SK-N-SH treated with all-trans-retinoic acid at 6 μM for 48 hours (cell line): ENCODE measurements around the gene RS1.

ENCODE experiments used
- ATAC-seq: fragments of 200-7000 bp; cut with Tn5 transposase; 3 replicates; pipeline ENCODE4 v1.9.1; 2020; ENCODE audit warnings: mild to moderate bottlenecking, moderate library complexity
- ARNTL ChIP-seq: fragments of 450-650 bp; formaldehyde crosslinking; IDR thresholded peaks from 2 replicates; pipeline ENCODE4 v1.5.0; 2020; ENCODE audit warnings: low read depth, mild to moderate bottlenecking, moderate library complexity, borderline replicate concordance
- BACH2 ChIP-seq: fragments of 250-450 bp; sonication (Bioruptor Pico); IDR thresholded peaks from 2 replicates; pipeline ENCODE4 v1.9.0; 2021; ENCODE audit warnings: mild to moderate bottlenecking, borderline replicate concordance
- CREB5 ChIP-seq: fragments of 250-450 bp; sonication (Bioruptor Pico); IDR thresholded peaks from 2 replicates; pipeline ENCODE4 v1.5.1; 2020; ENCODE audit warnings: low read depth, mild to moderate bottlenecking, moderate library complexity
- CSDC2 ChIP-seq: fragments of 250-450 bp; sonication (Bioruptor Pico); IDR thresholded peaks from 2 replicates; pipeline ENCODE4 v1.5.0; 2020; ENCODE audit warnings: mild to moderate bottlenecking, moderate library complexity
- CSRNP3 ChIP-seq: fragments of 250-450 bp; sonication (Bioruptor Pico); IDR thresholded peaks from 2 replicates; pipeline ENCODE4 v1.5.1; 2021; ENCODE audit warnings: mild to moderate bottlenecking, moderate library complexity
- ESRRG ChIP-seq: fragments of 250-450 bp; sonication (Bioruptor Pico); IDR thresholded peaks from 2 replicates; pipeline ENCODE4 v1.6.1; 2021; ENCODE audit warnings: mild to moderate bottlenecking
- GLIS3 ChIP-seq: fragments of 250-450 bp; sonication (Bioruptor Pico); IDR thresholded peaks from 2 replicates; pipeline ENCODE4 v1.5.0; 2020; ENCODE audit warnings: mild to moderate bottlenecking, moderate library complexity
- ISL1 ChIP-seq: fragments of 250-450 bp; sonication (Bioruptor Pico); IDR thresholded peaks from 2 replicates; pipeline ENCODE4 v2.1.2; 2022; ENCODE audit warnings: mild to moderate bottlenecking, moderate library complexity
- OSR1 ChIP-seq: fragments of 250-450 bp; sonication (Bioruptor Pico); IDR thresholded peaks from 2 replicates; pipeline ENCODE4 v1.8.0; 2022; ENCODE audit warnings: moderate library complexity, mild to moderate bottlenecking, inconsistent platforms
- PATZ1 ChIP-seq: fragments of 250-450 bp; sonication (Bioruptor Pico); IDR thresholded peaks from 2 replicates; pipeline ENCODE4 v1.8.0; 2020; ENCODE audit warnings: mild to moderate bottlenecking, moderate library complexity, borderline replicate concordance
- POU6F1 ChIP-seq: fragments of 250-450 bp; sonication (Bioruptor Pico); IDR thresholded peaks from 2 replicates; pipeline ENCODE4 v1.8.0; 2021; ENCODE audit warnings: low read depth, mild to moderate bottlenecking, moderate library complexity, borderline replicate concordance
- PPARA ChIP-seq: fragments of 250-450 bp; sonication (Bioruptor Pico); IDR thresholded peaks from 2 replicates; pipeline ENCODE4 v1.5.0; 2020; ENCODE audit warnings: mild to moderate bottlenecking, borderline replicate concordance
- RARB ChIP-seq: fragments of 250-450 bp; sonication (Bioruptor Pico); IDR thresholded peaks from 2 replicates; pipeline ENCODE4 v1.8.0; 2021; ENCODE audit warnings: mild to moderate bottlenecking, moderate library complexity
- SNAI2 ChIP-seq: fragments of 250-450 bp; sonication (Bioruptor Pico); IDR thresholded peaks from 2 replicates; pipeline ENCODE4 v1.5.0; 2020; ENCODE audit warnings: mild to moderate bottlenecking, moderate library complexity
- TSHZ2 ChIP-seq: fragments of 250-450 bp; sonication (Bioruptor Pico); IDR thresholded peaks from 2 replicates; pipeline ENCODE4 v1.5.0; 2020; ENCODE audit warnings: mild to moderate bottlenecking, moderate library complexity
- ZC3H10 ChIP-seq: fragments of 250-450 bp; sonication (Bioruptor Pico); IDR thresholded peaks from 2 replicates; pipeline ENCODE4 v1.5.1; 2021; ENCODE audit warnings: mild to moderate bottlenecking, moderate library complexity
- ZFP3 ChIP-seq: fragments of 250-450 bp; sonication (Bioruptor Pico); IDR thresholded peaks from 2 replicates; pipeline ENCODE4 v1.5.0; 2020; ENCODE audit warnings: mild to moderate bottlenecking, moderate library complexity
- ZFP30 ChIP-seq: fragments of 450-650 bp; formaldehyde crosslinking; IDR thresholded peaks from 2 replicates; pipeline ENCODE4 v1.5.0; 2022; ENCODE audit warnings: mild to moderate bottlenecking, moderate library complexity
- ZNF565 ChIP-seq: fragments of 450-650 bp; formaldehyde crosslinking; conservative IDR thresholded peaks from 2 replicates; pipeline ENCODE4 v1.5.0; 2020; ENCODE audit warnings: low read depth, mild to moderate bottlenecking, moderate library complexity
- ZNF70 ChIP-seq: fragments of 450-650 bp; formaldehyde crosslinking; IDR thresholded peaks from 2 replicates; pipeline ENCODE4 v1.5.0; 2020; ENCODE audit warnings: mild to moderate bottlenecking, moderate library complexity
- ZNF8 ChIP-seq: fragments of 450-650 bp; formaldehyde crosslinking; IDR thresholded peaks from 2 replicates; pipeline ENCODE4 v1.5.0; 2020; ENCODE audit warnings: mild to moderate bottlenecking, moderate library complexity

The RS1 gene

GRCh38 chrX:18649498-18649951 is 22.4 kb downstream of the RS1 start:
- no peak for TF ChIP-seq ZNF70 (CRISPR knock-in tag)
- TF ChIP-seq SNAI2 (CRISPR knock-in tag): no peak
- TF ChIP-seq ARNTL: no peak
- no peak for TF ChIP-seq CSRNP3 (CRISPR knock-in tag)
- TF ChIP-seq BACH2 (CRISPR knock-in tag): no peak
- TF ChIP-seq, all 23 proteins: peak for 0
- ATAC-seq: no peak

- no peak for ATAC-seq
- TF ChIP-seq ZFP30 (CRISPR knock-in tag): no peak
Measured at GRCh38 chrX:18647621-18648020, 24.3 kb downstream of the RS1 start.

- TF ChIP-seq GLIS3 (CRISPR knock-in tag): no peak
- TF ChIP-seq ZFP30 (CRISPR knock-in tag): no peak
- no peak for TF ChIP-seq ISL1 (CRISPR knock-in tag)
- TF ChIP-seq BACH2 (CRISPR knock-in tag): no peak
- no peak for TF ChIP-seq ESRRG (CRISPR knock-in tag)
- TF ChIP-seq ZFP3 (CRISPR knock-in tag): no peak
- TF ChIP-seq CSRNP3 (CRISPR knock-in tag): no peak
- no peak for TF ChIP-seq OSR1 (CRISPR knock-in tag)
- TF ChIP-seq, all 23 proteins: peak for 0
- no peak for ATAC-seq
Measured at GRCh38 chrX:18643853-18644252, 28.1 kb downstream of the RS1 start.

GRCh38 chrX:18643243-18643642 is 28.7 kb downstream of the RS1 start:
- TF ChIP-seq OSR1 (CRISPR knock-in tag) (no peak), CSRNP3 (CRISPR knock-in tag) (no peak), ZFP3 (CRISPR knock-in tag) (no peak), PATZ1 (CRISPR knock-in tag) (no peak), POU6F1 (CRISPR knock-in tag) (no peak), CREB5 (CRISPR knock-in tag) (no peak), PPARA (CRISPR knock-in tag) (no peak), ZNF565 (CRISPR knock-in tag) (no peak), ZNF70 (CRISPR knock-in tag) (no peak), ESRRG (CRISPR knock-in tag) (no peak), CSDC2 (no peak), ZFP30 (CRISPR knock-in tag) (no peak), ZNF8 (CRISPR knock-in tag) (no peak), ZC3H10 (no peak), SNAI2 (CRISPR knock-in tag) (no peak), ARNTL (no peak), RARB (CRISPR knock-in tag) (no peak), TSHZ2 (CRISPR knock-in tag) (no peak)
- TF ChIP-seq, all 23 proteins: peak for 0
- ATAC-seq: no peak
